ENCODE results near the gene PPP1R18. TPM values are rescaled to one million over a fixed set of nuclear protein-coding genes. Genes with fewer than 3 reads are reported as not detected.

The PPP1R18 gene
- total RNA-seq, 1 donor from 2014 or later: 42.5 TPM

DNA sequence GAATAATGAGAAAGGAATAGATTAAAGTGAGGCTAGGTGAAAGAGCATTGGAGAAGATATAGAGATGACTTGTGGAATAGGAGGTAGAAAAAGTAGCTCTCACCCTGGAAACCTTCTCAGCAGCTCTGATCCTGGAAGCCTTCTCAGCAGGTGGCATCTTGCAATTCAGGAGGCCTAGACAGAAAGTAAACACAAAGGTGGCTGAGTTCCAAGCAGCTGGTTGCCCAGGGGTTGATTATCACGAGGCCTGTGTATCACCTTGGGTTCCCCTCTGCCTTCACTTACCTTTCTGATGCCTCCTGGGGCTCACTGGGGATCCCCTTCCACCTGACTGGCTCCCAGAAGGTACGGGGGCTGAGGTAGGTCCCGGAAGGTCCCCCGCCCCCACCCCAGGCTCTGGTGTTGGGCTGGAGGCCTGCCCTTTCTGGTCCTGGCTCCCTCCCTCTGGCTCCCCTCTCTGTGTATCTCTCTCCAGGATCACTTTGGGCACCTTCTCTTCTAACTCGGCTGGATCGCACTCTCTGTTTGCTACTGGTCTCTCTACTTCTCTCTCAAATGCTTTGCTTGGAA is 20.9 kb upstream of the PPP1R18 start:
- H3K27ac ChIP-seq: no peak overlapping the region
- H3K36me3 ChIP-seq: peaks cover 0 to 49% of the 10 kb centered on the region in 2 donors

DNA sequence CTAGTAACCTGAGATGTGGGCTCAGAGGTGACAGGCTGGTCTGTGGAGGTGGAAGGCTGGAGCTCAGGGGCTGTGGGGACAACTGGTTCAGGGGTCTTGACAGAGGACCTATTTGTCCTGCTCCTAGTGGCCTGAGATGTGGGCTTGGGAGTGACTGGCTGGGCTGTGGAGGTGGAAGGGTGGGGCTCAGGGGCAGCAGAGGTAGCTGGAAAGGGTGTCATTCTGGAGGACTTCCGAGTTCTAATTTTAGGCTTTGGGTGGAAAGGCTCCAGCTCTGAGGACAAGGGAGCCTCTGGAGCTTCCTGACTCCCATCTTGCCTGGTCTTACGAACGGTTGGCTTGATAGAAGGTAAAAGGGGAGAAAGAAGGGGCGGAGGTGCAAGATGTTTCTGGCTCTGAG is 19.2 kb upstream of the PPP1R18 start:
- intact Hi-C loops (cut with DNase I): no loop called here
- Histone ChIP-seq H3K4me3 (no peak overlapping the region), H3K36me3 (peaks cover 0 to 32% of the 10 kb centered on the region in 2 donors), H3K4me1 (no peaks in the 10 kb centered on the region), H3K9me3 (no peaks in the 10 kb centered on the region), H3K27ac (no peak overlapping the region), H3K27me3 (no peaks in the 10 kb centered on the region)
- TF ChIP-seq, protein P1, sequence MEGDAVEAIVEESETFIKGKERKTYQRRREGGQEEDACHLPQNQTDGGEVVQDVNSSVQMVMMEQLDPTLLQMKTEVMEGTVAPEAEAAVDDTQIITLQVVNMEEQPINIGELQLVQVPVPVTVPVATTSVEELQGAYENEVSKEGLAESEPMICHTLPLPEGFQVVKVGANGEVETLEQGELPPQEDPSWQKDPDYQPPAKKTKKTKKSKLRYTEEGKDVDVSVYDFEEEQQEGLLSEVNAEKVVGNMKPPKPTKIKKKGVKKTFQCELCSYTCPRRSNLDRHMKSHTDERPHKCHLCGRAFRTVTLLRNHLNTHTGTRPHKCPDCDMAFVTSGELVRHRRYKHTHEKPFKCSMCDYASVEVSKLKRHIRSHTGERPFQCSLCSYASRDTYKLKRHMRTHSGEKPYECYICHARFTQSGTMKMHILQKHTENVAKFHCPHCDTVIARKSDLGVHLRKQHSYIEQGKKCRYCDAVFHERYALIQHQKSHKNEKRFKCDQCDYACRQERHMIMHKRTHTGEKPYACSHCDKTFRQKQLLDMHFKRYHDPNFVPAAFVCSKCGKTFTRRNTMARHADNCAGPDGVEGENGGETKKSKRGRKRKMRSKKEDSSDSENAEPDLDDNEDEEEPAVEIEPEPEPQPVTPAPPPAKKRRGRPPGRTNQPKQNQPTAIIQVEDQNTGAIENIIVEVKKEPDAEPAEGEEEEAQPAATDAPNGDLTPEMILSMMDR (IDR thresholded peaks at IDR 0.05): no peak
- TF ChIP-seq POLR2AphosphoS5 (IDR thresholded peaks at IDR 0.05; ENCODE audit: insufficient read depth in 1 of 2, low read depth in 1 of 2) (no peak), POLR2A (IDR thresholded peaks at IDR 0.05) (no peak)
- DNase-seq (ENCODE audit: extremely low spot score in 2 of 2): no peak

More for the DNA sequence above, 20.9 kb upstream of the PPP1R18 start:
- intact Hi-C loops (cut with DNase I): no loop called here
- H3K9me3 ChIP-seq: no peaks in the 10 kb centered on the region
- no peaks in the 10 kb centered on the region for H3K4me1 ChIP-seq
- DNase-seq (ENCODE audit: extremely low spot score in 2 of 2): no peak
- H3K4me3 ChIP-seq: no peak overlapping the region
- TF ChIP-seq POLR2A (IDR thresholded peaks at IDR 0.05) (no peak), POLR2AphosphoS5 (IDR thresholded peaks at IDR 0.05; ENCODE audit: insufficient read depth in 1 of 2, low read depth in 1 of 2) (no peak)
- TF ChIP-seq, protein P1 (IDR thresholded peaks at IDR 0.05): no peak
- no peaks in the 10 kb centered on the region for H3K27me3 ChIP-seq

- TF ChIP-seq, protein P1 (IDR thresholded peaks at IDR 0.05): no peak
- no peak for TF ChIP-seq POLR2AphosphoS5 (IDR thresholded peaks at IDR 0.05; ENCODE audit: insufficient read depth in 1 of 2, low read depth in 1 of 2)
- no peak for TF ChIP-seq POLR2A (IDR thresholded peaks at IDR 0.05)
- intact Hi-C loops (cut with DNase I): no loop called here
- Histone ChIP-seq H3K27ac (no peak overlapping the region), H3K36me3 (peaks cover 0 to 25% of the 10 kb centered on the region in 2 donors), H3K4me1 (no peaks in the 10 kb centered on the region), H3K4me3 (no peak overlapping the region), H3K9me3 (no peaks in the 10 kb centered on the region), H3K27me3 (no peaks in the 10 kb centered on the region)
- DNase-seq (ENCODE audit: extremely low spot score in 2 of 2): no peak
Measured at GRCh38 chr6:30703821-30704220, 17.4 kb upstream of the PPP1R18 start.

GRCh38 chr6:30703011-30703410 is 16.6 kb upstream of the PPP1R18 start:
- TF ChIP-seq POLR2A (IDR thresholded peaks at IDR 0.05) (no peak), POLR2AphosphoS5 (IDR thresholded peaks at IDR 0.05; ENCODE audit: insufficient read depth in 1 of 2, low read depth in 1 of 2) (no peak)
- TF ChIP-seq, protein P1 (IDR thresholded peaks at IDR 0.05): no peak
- Histone ChIP-seq H3K4me3 (no peak overlapping the region), H3K36me3 (peaks cover 0 to 23% of the 10 kb centered on the region in 2 donors), H3K9me3 (no peaks in the 10 kb centered on the region), H3K27me3 (no peaks in the 10 kb centered on the region), H3K27ac (no peak overlapping the region), H3K4me1 (no peaks in the 10 kb centered on the region)
- intact Hi-C loops (cut with DNase I): no loop called here
- DNase-seq (ENCODE audit: extremely low spot score in 2 of 2): no peak

DNA sequence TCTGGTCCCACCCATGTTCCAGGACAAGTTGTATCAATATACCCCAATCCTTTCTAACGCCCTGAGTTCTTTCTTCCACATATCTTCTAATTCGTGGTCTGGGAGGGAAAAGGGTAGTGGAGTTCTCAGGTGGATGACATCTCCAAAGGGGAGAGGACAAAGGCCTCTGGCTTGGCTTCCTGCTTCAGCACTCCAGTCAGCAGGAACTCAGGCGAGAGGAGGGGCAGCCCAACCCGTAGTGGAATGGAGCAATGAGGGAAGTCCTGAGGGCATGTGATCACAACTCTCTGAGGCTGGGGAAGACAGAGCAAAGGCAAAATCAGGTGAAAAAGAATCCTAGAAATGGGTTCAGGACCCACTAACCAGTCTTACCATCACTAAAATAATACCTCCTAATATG is 13.9 kb upstream of the PPP1R18 start:
- Histone ChIP-seq H3K4me3 (no peak overlapping the region), H3K36me3 (peaks cover 0 to 7% of the 10 kb centered on the region in 2 donors), H3K9me3 (no peaks in the 10 kb centered on the region), H3K4me1 (no peaks in the 10 kb centered on the region), H3K27ac (no peak overlapping the region), H3K27me3 (no peaks in the 10 kb centered on the region)
- intact Hi-C loops (cut with DNase I): no loop called here
- TF ChIP-seq, protein P1 (IDR thresholded peaks at IDR 0.05): no peak
- TF ChIP-seq POLR2AphosphoS5 (IDR thresholded peaks at IDR 0.05; ENCODE audit: insufficient read depth in 1 of 2, low read depth in 1 of 2) (no peak), POLR2A (IDR thresholded peaks at IDR 0.05) (no peak)
- no peak for DNase-seq (ENCODE audit: extremely low spot score in 2 of 2)

Data from vagina (tissue), 2 donors.